DOHH2 (cell line): ENCODE results near the gene CFI.

ENCODE experiments used
- CTCF ChIP-seq: fragments of 200-600 bp; sonication (generic); IDR thresholded peaks from one replicate; pipeline ENCODE4 v1.5.1; 2014; ENCODE audit warnings: antibody characterized with exemption, mild to moderate bottlenecking, low read depth, low read length; ENCODE audit not compliant: poor library complexity, severe bottlenecking
- EZH2phosphoT487 ChIP-seq: fragments of 200-600 bp; sonication (generic); IDR thresholded peaks from 2 replicates; pipeline ENCODE4 v1.6.1; 2017; ENCODE audit warnings: borderline replicate concordance, mild to moderate bottlenecking, antibody characterized with exemption, low read length, moderate library complexity, mixed read lengths

GRCh38 chr4:109827672-109828071, 25.9 kb upstream of the CFI start, which contains the start of gene RRH:
- no peak for TF ChIP-seq CTCF
- no peak for TF ChIP-seq EZH2phosphoT487
